BJ (cell line): ENCODE data around the gene ANGPTL8. TPM values are rescaled to one million over a fixed set of nuclear protein-coding genes. Genes with fewer than 3 reads are reported as not detected.

Source experiments
- CTCF ChIA-PET: fragments of 350-600 bp; formaldehyde crosslinking; extraction: SDS; loops from one replicate; lab custom pipeline; 2021; ENCODE audit warnings: antibody characterized with exemption, inconsistent platforms; lab: Yijun Ruan, JAX
- POLR2A ChIA-PET: fragments of 300-600 bp; sonication (Branson Sonifier 250); formaldehyde crosslinking; extraction: SDS; loops from one replicate; lab custom pipeline; 2021; ENCODE audit warnings: antibody characterized with exemption; lab: Charles Lee
- DNase-seq: peaks from one replicate; pipeline ENCODE4 v3.0.0-alpha.2; 2011; ENCODE audit warnings: low read depth
- H3K27me3 ChIP-seq: 2 replicates; pipeline ENCODE4 v1.6.0; 2011; ENCODE audit warnings: low read length; ENCODE audit not compliant: control insufficient read depth, insufficient read depth
- H3K36me3 ChIP-seq: 2 replicates; pipeline ENCODE4 v1.5.1; 2011; ENCODE audit warnings: low read length; ENCODE audit not compliant: control insufficient read depth, insufficient read depth
- H3K4me3 ChIP-seq: 2 replicates; pipeline ENCODE4 v1.5.1; 2011; ENCODE audit warnings: low read depth, mild to moderate bottlenecking, control low read depth, low read length
- polyA plus RNA-seq: library from polyadenylated mRNA; depleted of rRNA; stranded (reverse); fragments of >200 nt; gene quantifications from 2 replicates; pipeline ENCODE4 v1.2.3, GENCODE V29; 2011
- TF ChIP-seq, protein P1 (sequence below): IDR thresholded peaks from 2 replicates; pipeline ENCODE4 v1.5.1; 2011; ENCODE audit warnings: low read depth, mild to moderate bottlenecking, control low read depth, inconsistent platforms, low read length, moderate library complexity; ENCODE audit not compliant: insufficient read depth

Gene ANGPTL8
- polyA plus RNA-seq, 1 experiment: not detected

GRCh38 chr19:11223200-11223599 is 16.2 kb upstream of the ANGPTL8 start:
- TF ChIP-seq, protein P1, sequence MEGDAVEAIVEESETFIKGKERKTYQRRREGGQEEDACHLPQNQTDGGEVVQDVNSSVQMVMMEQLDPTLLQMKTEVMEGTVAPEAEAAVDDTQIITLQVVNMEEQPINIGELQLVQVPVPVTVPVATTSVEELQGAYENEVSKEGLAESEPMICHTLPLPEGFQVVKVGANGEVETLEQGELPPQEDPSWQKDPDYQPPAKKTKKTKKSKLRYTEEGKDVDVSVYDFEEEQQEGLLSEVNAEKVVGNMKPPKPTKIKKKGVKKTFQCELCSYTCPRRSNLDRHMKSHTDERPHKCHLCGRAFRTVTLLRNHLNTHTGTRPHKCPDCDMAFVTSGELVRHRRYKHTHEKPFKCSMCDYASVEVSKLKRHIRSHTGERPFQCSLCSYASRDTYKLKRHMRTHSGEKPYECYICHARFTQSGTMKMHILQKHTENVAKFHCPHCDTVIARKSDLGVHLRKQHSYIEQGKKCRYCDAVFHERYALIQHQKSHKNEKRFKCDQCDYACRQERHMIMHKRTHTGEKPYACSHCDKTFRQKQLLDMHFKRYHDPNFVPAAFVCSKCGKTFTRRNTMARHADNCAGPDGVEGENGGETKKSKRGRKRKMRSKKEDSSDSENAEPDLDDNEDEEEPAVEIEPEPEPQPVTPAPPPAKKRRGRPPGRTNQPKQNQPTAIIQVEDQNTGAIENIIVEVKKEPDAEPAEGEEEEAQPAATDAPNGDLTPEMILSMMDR: no peak
- Histone ChIP-seq H3K27me3 (no peaks in the 10 kb centered on the region), H3K36me3 (peaks cover 15% of the 10 kb centered on the region), H3K4me3 (no peak overlapping the region)
- DNase-seq: no peak
- POLR2A ChIA-PET: no interaction called here
- CTCF ChIA-PET: interaction anchor here (1.2 to 2.5 kb wide), 3 partner anchors 8 to 97 kb away, joined by 4 to 16 read pairs (median 6); no protein-coding TSS in a partner anchor

DNA sequence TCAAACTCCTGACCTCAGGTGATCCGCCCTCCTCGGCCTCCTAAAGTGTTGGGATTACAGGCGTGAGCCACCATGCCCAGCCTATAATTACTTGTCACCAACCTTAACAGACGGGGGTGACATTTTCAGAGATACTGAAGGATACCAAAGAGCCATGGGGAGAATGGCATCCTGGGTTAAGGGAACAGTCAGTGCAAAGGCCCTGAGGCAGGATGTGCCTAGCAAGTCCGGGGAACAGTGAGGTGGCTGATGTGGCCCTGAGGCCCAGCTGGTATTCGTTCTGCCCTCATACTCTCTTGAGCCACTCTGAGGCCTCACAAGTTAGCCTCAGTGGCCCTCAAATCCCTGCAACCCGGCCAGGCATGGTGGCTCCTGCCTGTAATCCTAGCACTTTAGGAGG is 15.0 kb upstream of the ANGPTL8 start:
- TF ChIP-seq, protein P1: no peak
- no peak for DNase-seq
- Histone ChIP-seq H3K36me3 (peaks cover 15% of the 10 kb centered on the region), H3K27me3 (no peaks in the 10 kb centered on the region), H3K4me3 (no peak overlapping the region)
- ChIA-PET POLR2A (no interaction called here), CTCF (interaction anchor here (3.4 kb wide), 1 partner anchor 18 kb away, joined by 16 read pairs; no protein-coding TSS in a partner anchor)

- CTCF ChIA-PET: interaction anchor here (1.1 to 3.4 kb wide), 3 partner anchors 18 to 257 kb away, joined by 3 to 16 read pairs (median 4); no protein-coding TSS in a partner anchor
Measured at GRCh38 chr19:11225172-11225571, 14.2 kb upstream of the ANGPTL8 start.

GRCh38 chr19:11225815-11226214 is 13.6 kb upstream of the ANGPTL8 start:
- CTCF ChIA-PET: interaction anchor here (1.1 to 3.4 kb wide), 4 partner anchors 12 to 256 kb away, joined by 3 to 16 read pairs (median 4); no protein-coding TSS in a partner anchor
- POLR2A ChIA-PET: no interaction called here

More at GRCh38 chr19:11225172-11225571, 14.2 kb upstream of the ANGPTL8 start:
- H3K4me3 ChIP-seq: no peak overlapping the region
- no peak for DNase-seq
- TF ChIP-seq, protein P1: no peak
- no peaks in the 10 kb centered on the region for H3K27me3 ChIP-seq
- peaks cover 16% of the 10 kb centered on the region for H3K36me3 ChIP-seq
- POLR2A ChIA-PET: no interaction called here

GRCh38 chr19:11226716-11227166 is 12.7 kb upstream of the ANGPTL8 start:
- ChIA-PET CTCF (interaction anchor here (1.0 to 3.4 kb wide), 3 partner anchors 13 to 60 kb away, joined by 3 to 16 read pairs (median 5); no protein-coding TSS in a partner anchor), POLR2A (no interaction called here)
- Histone ChIP-seq H3K27me3 (no peaks in the 10 kb centered on the region), H3K4me3 (no peak overlapping the region), H3K36me3 (peaks cover 15% of the 10 kb centered on the region)
- TF ChIP-seq, protein P1: no peak
- no peak for DNase-seq

More at GRCh38 chr19:11225815-11226214, 13.6 kb upstream of the ANGPTL8 start:
- Histone ChIP-seq H3K36me3 (peaks cover 16% of the 10 kb centered on the region), H3K4me3 (no peak overlapping the region), H3K27me3 (no peaks in the 10 kb centered on the region)
- TF ChIP-seq, protein P1: no peak
- DNase-seq: no peak
